Activated naive CD4-positive, alpha-beta T cell treated with anti-CD3 and anti-CD28 coated beads for 36 hours (primary cell): ENCODE results near the gene TFRC. TPM values are rescaled to one million over a fixed set of nuclear protein-coding genes. Genes with fewer than 3 reads are reported as not detected.

ENCODE experiments used
- CTCF ChIA-PET: fragments of 350-600 bp; sonication (Branson Sonifier 250); formaldehyde crosslinking; loops from one replicate; lab custom pipeline; 2021; ENCODE audit warnings: antibody characterized with exemption; lab: Charles Lee
- DNase-seq: peaks from one replicate; pipeline ENCODE4 v3.0.0-alpha.2; 2020
- H3K27ac Mint-ChIP-seq: one replicate; pipeline ENCODE4 v1.8.0; 2021; ENCODE audit warnings: mild to moderate bottlenecking, mixed read lengths
- H3K27me3 Mint-ChIP-seq: one replicate; pipeline ENCODE4 v1.8.0; 2021; ENCODE audit warnings: low read depth, mixed read lengths
- H3K36me3 Mint-ChIP-seq: one replicate; pipeline ENCODE4 v1.8.0; 2021; ENCODE audit warnings: low read depth, mixed read lengths
- H3K4me1 Mint-ChIP-seq: one replicate; pipeline ENCODE4 v1.8.0; 2021; ENCODE audit warnings: low read depth, mixed read lengths
- H3K4me3 Mint-ChIP-seq: one replicate; pipeline ENCODE4 v1.8.0; 2021; ENCODE audit warnings: mild to moderate bottlenecking, moderate library complexity, mixed read lengths
- H3K9me3 Mint-ChIP-seq: one replicate; pipeline ENCODE4 v1.8.0; 2021; ENCODE audit warnings: mixed read lengths
- intact Hi-C: fragments of 100-400 bp; cut with micrococcal nuclease; formaldehyde crosslinking; loops from one replicate; pipeline ENCODE4 v1.15.1; 2023
- total RNA-seq, 2 experiments: library from RNA; stranded (reverse); gene quantifications; one replicate each; pipeline ENCODE4 v1.2.3, GENCODE V29; 2021

TFRC gene
- 100 to 1,000 TPM; 436 to 442 TPM for total RNA-seq

DNA sequence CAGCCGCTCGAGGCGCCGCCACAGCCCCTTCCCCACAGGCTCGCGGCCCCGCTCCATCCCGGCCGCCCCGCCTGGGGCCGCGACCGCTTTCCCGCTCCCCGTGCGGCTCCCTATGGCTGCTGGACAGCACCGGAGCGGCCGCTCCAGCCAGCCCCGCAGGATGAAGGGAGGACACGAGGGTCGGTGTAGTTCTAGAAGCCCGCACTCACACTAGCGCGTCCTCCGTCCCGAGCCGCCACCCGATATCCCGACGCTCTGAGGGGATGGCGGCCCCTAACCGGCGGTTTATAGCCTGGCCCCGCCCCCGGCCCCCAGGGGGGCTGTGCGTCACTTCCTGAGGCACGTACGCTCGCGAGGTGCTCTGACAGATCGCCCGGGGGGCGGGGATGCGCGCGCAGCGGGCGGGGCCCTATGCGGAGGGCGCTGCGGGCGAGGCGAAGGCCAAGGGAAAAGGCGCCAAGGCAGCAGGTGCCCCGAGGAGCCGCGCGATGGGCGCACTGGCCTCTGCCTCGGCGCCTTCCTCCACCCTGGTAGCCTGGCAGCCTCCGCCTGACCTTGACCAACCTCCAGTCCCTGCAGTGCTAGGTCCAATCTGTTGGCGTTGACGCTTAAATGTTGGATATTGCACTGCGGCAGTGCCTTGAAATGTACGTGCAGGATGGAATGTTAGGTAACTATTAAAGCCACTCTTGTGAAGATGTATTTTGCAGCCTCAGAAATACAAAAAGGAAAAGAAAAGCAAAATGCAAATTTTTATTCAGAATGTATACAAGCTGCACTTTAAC is at the start of gene TFRC:
TSS of gene TFRC (minus strand) at position 257 of the 785 bp plus-strand sequence. CDS start 4,991 bp downstream, outside the sequence.
- Mint-ChIP-seq H3K9me3 (no peaks in the 10 kb centered on the region), H3K27ac (peak within 1 kb of the TSS; percentile 93), H3K27me3 (no peaks in the 10 kb centered on the region), H3K4me1 (peaks cover 36% of the 10 kb centered on the region), H3K4me3 (peak within 1 kb of the TSS; percentile 97), H3K36me3 (peaks cover 32% of the 10 kb centered on the region)
- DNase-seq = peak; percentile 96
- intact Hi-C loops = loop anchor here (1.0 to 10.0 kb wide), 7 partner anchors 30 to 1407 kb away; partner anchors contain the start of genes LSG1 and RNF168
- CTCF ChIA-PET = interaction anchor here (1.4 kb wide), 1 partner anchor 8 kb away, joined by 5 read pairs; no protein-coding TSS in a partner anchor

DNA sequence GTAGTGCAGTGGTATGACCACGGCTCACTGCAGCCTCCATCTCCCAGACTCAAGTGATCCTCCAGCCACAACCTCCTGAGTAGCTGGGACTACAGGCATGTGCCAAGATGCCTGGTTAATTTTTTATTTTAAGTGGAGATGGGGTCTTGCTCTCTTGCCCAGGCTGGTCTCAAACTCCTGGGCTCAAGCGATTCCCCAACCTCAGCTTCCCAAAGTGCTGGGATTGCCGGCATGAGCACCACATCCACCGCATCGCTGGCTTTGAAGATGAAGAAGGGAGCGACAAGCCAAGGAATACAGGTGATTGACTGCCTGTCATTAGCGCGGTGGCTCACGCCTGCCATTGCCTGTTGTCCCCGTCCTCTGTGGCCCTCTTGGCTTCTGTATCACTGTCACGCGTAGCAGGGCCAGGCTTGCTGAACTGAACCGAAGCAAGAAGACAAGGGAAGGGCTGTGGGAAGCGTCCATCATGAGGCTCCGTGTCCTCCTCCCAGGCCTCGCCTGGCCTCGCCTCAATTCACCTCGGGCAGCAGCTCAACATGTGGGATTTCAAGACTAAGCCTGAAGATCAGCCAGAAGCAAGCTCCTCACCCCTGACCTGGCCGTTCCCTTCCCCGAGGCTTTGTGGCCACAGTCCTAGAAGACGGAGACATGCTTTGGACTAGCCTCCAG is 46.4 kb upstream of the TFRC start:
- no peak overlapping the region for H3K27ac Mint-ChIP-seq
- H3K4me1 Mint-ChIP-seq = peaks cover 10% of the 10 kb centered on the region
- intact Hi-C loops = no loop called here
- no peaks in the 10 kb centered on the region for H3K36me3 Mint-ChIP-seq
- DNase-seq = no peak
- no peaks in the 10 kb centered on the region for H3K27me3 Mint-ChIP-seq
- CTCF ChIA-PET = interaction anchor here (0.6 to 1.5 kb wide), 3 partner anchors 18 to 68 kb away, joined by 3 to 5 read pairs (median 3); no protein-coding TSS in a partner anchor
- no peaks in the 10 kb centered on the region for H3K9me3 Mint-ChIP-seq
- no peak overlapping the region for H3K4me3 Mint-ChIP-seq

DNA sequence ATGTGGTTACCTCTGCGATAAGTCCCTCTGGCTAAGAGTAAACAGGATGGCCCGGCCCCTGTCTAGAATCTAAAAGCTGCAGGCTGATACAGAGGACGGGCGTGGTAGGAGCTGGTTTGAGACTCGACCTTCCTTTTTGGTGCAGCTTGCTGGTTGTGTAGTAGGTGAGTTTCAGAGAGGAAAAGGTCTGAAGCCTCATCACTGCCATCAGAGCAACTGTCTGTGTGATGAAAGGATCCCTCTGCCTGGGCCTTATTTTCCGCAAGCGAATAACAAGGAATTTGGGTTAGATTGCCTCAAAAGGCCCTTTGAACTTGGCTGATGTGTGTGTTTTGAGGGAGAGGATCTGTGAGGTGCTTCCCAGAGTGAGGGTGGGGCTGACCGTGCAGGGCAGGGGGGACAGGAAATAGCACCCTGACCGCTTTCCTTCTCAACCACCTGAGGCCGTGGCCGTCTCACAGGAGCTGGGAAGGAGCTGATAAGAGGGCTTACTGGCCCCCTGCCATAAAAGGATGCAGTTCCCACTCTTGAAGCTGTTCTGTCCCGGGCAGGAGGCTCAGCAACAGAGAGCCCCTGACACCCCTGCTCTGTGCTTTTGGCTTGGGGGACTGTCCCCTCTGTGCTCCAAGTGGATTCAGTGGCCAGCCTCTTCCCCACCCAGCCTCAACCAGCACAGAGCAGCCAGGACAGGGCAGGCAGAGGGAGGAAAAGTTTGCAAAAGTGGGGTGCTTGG is 45.6 kb upstream of the TFRC start:
- H3K4me1 Mint-ChIP-seq = peaks cover 10% of the 10 kb centered on the region
- no peaks in the 10 kb centered on the region for H3K9me3 Mint-ChIP-seq
- intact Hi-C loops = no loop called here
- H3K4me3 Mint-ChIP-seq = no peak overlapping the region
- no peaks in the 10 kb centered on the region for H3K27me3 Mint-ChIP-seq
- no peak overlapping the region for H3K27ac Mint-ChIP-seq
- peak; percentile 51 for DNase-seq
- CTCF ChIA-PET = interaction anchor here (0.6 to 1.5 kb wide), 3 partner anchors 17 to 54 kb away, joined by 3 to 5 read pairs (median 3); no protein-coding TSS in a partner anchor
- no peaks in the 10 kb centered on the region for H3K36me3 Mint-ChIP-seq

DNA sequence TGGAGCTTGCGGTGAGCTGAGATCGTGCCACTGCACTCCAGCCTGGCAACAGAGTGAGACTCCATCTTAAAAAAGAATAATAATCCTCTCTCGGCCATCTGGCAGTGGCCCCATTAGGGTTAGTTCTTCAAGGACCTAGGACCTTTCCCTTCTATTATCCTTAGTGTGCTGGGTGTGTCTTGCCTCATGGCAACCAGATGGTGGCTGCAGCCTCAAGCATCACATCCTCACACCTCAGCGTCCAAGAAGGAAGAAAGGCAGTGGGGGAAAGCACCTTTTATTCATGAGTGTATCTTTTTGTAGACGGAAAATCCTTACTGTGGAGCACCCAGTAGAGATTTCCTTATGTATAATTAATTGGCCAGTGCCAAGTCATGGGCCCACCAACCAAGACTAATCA is 42.7 kb upstream of the TFRC start:
- no peaks in the 10 kb centered on the region for H3K36me3 Mint-ChIP-seq
- H3K9me3 Mint-ChIP-seq = no peaks in the 10 kb centered on the region
- H3K27ac Mint-ChIP-seq = no peak overlapping the region
- H3K4me1 Mint-ChIP-seq = peaks cover 24% of the 10 kb centered on the region
- H3K27me3 Mint-ChIP-seq = no peaks in the 10 kb centered on the region
- intact Hi-C loops = no loop called here
- CTCF ChIA-PET = no interaction called here
- H3K4me3 Mint-ChIP-seq = no peak overlapping the region
- no peak for DNase-seq

DNA sequence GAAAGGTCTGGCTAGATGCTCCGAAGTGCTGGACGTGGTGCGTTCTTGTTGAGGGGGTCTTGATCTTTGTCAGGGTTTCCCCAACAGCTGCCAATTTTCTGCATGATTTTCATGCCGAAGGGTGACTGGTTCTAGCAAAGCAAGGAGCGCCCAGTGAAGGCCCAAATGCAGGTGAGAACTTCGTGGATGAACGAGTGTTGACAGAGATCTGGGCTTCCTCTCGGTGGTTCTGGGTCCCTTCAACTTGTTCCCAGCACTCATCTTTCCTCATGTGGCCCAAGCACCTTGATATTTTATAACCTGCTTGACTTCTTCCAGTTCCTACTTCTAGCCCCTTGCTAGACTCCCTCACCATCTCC is 40.8 kb upstream of the TFRC start:
- Mint-ChIP-seq H3K4me3 (no peak overlapping the region), H3K27me3 (no peaks in the 10 kb centered on the region), H3K4me1 (peaks cover 22% of the 10 kb centered on the region), H3K36me3 (no peaks in the 10 kb centered on the region), H3K9me3 (no peaks in the 10 kb centered on the region), H3K27ac (no peak overlapping the region)
- intact Hi-C loops = no loop called here
- no peak for DNase-seq
- CTCF ChIA-PET = interaction anchor here (1.6 kb wide), 1 partner anchor 49 kb away, joined by 5 read pairs; no protein-coding TSS in a partner anchor

DNA sequence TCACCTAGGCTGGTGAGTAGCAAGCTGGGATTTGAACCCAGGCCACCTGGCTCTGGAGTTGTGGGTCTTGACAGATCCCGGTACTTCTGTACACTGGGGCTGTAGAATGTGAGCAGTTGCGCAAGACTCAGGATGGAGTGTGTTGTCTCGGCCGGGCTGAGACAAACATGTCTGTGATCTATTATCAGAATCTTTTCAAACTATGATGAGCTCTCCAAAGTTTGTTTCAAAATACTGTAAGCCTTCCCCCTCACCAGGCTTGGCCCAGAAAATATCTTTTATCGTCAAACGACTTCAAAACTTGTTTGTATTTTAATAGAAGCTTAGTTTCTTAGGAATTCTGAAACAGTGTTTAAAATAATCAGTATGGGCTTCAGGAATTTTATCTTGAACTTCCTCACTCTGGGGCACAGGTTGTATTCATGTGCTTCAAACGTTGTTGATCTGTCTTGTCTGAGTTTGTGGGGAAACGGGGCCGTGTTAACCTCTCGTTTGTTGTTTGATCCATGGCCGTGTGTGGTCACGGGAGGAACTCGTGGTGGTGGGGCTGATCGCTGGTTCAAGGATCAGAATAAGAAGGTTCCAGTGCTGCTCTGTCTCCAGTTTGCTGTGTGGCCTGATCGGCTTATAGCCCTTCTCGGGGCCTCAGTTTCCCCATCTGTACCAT is 40.3 kb upstream of the TFRC start:
- CTCF ChIA-PET = interaction anchor here (1.0 to 1.6 kb wide), 2 partner anchors 10 to 48 kb away, joined by 4 to 5 read pairs; no protein-coding TSS in a partner anchor
- H3K27ac Mint-ChIP-seq = no peak overlapping the region

DNA sequence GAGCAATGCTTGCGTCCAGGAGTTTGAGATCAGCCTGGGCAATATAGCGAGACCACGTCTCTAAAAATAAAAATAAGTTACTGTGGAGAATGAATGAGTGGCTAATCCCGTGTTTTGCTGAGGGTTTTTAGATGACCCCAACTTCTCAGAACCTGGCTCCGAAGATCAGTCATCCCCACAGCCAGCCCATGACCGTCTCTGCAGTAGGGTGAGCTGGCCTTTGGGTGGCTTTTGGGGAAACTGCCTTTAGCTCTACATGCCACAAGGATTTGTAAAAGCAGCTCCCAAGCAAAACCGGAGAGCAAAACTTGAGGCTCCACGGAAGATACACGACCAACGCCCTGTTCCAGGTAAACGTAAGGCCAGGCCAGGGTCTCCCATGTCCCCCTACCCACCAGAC is 39.2 kb upstream of the TFRC start:
- Mint-ChIP-seq H3K4me1 (peaks cover 13% of the 10 kb centered on the region), H3K9me3 (no peaks in the 10 kb centered on the region), H3K36me3 (no peaks in the 10 kb centered on the region), H3K27me3 (no peaks in the 10 kb centered on the region), H3K27ac (no peak overlapping the region), H3K4me3 (no peak overlapping the region)
- CTCF ChIA-PET = interaction anchor here (0.7 to 1.6 kb wide), 4 partner anchors 9 to 519 kb away, joined by 3 to 5 read pairs (median 4); no protein-coding TSS in a partner anchor
- no peak for DNase-seq
- intact Hi-C loops = no loop called here

More for the DNA sequence above, 40.3 kb upstream of the TFRC start:
- Mint-ChIP-seq H3K36me3 (no peaks in the 10 kb centered on the region), H3K4me1 (peaks cover 17% of the 10 kb centered on the region), H3K27me3 (no peaks in the 10 kb centered on the region), H3K9me3 (no peaks in the 10 kb centered on the region), H3K4me3 (no peak overlapping the region)
- intact Hi-C loops = no loop called here
- DNase-seq = no peak

DNA sequence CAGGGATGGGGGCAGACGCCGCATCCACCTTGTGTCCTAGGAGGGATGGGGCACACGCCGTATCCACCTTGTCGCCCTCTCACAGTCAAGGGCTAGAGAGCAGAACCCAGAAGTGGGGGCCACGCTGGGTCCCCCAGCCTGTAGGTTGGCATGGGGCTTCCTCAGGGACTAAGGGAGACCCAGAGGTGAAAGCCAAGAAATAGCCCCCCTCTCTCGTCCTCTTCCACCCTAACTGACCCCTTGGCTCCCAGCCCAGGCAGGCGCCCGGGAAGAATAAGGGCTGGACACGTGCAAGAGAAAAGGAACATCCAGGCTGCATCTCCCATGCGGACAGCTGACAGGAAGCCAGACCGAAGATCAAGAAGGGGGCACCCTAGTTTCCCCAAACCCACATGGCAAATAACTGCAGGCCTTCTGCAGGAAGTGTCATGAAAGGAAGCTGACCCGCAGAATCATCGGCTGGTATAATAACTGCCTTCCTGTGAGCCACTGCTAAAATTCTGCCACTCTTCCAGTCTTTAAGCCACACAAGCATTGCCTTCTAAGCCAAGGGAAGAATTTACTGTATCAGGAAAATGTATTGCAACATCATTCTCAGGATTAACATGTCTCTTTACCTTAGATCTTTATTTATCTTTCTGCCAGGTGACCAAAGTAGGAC is 38.5 kb upstream of the TFRC start:
- H3K27me3 Mint-ChIP-seq = no peaks in the 10 kb centered on the region
- intact Hi-C loops = no loop called here
- CTCF ChIA-PET = interaction anchor here (0.7 kb wide), 2 partner anchors 425 to 520 kb away, joined by 3 to 4 read pairs; no protein-coding TSS in a partner anchor
- H3K4me3 Mint-ChIP-seq = no peak overlapping the region
- no peaks in the 10 kb centered on the region for H3K9me3 Mint-ChIP-seq
- no peak overlapping the region for H3K27ac Mint-ChIP-seq
- peaks cover 13% of the 10 kb centered on the region for H3K4me1 Mint-ChIP-seq
- DNase-seq = peak; percentile 37
- no peaks in the 10 kb centered on the region for H3K36me3 Mint-ChIP-seq

DNA sequence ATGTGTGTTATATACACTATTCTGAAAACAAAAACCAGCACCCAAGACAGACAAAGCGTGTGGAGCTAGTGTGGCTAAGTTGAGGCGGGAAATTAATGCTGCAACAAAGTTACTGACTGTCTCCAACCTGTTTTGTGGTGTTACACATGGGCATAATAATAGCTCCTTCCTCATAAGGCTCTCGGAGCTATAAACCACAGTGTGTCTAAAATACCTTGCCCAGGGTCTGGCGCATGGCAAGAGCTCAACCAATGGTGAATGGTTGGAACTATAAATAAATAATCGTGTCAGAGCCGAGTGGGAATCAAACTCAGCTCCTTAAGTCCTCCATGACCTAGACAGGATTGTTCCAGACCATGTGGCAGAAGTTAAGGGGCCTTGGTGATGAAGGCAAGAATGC is 35.9 kb upstream of the TFRC start:
- H3K4me3 Mint-ChIP-seq = no peak overlapping the region
- no peaks in the 10 kb centered on the region for H3K36me3 Mint-ChIP-seq
- H3K27me3 Mint-ChIP-seq = no peaks in the 10 kb centered on the region
- DNase-seq = no peak
- intact Hi-C loops = no loop called here
- CTCF ChIA-PET = interaction anchor here (0.6 to 1.4 kb wide), 2 partner anchors 79 to 332 kb away, joined by 4 read pairs; no protein-coding TSS in a partner anchor
- no peaks in the 10 kb centered on the region for H3K9me3 Mint-ChIP-seq
- H3K27ac Mint-ChIP-seq = no peak overlapping the region
- H3K4me1 Mint-ChIP-seq = peaks cover 19% of the 10 kb centered on the region

DNA sequence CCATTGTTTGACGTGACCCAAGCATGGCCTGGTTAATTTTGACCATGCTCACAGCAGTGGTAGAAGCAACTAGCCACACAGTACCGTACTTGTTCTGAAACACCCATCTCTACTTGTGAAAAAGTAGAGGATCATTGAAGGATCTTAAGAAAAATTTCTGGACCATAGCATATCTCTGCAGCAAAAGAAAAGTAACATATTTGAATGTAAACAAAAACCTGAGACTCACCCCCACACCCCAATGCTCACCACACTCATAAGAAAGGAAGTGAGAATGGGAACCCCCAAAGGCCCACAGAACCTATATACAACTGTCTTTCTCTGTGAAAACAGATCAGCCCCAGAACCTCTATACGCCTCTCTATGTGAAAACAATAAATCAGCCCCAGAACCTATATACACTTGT is 33.8 kb upstream of the TFRC start:
- Mint-ChIP-seq H3K4me3 (no peak overlapping the region), H3K27ac (no peak overlapping the region)
- DNase-seq = no peak

DNA sequence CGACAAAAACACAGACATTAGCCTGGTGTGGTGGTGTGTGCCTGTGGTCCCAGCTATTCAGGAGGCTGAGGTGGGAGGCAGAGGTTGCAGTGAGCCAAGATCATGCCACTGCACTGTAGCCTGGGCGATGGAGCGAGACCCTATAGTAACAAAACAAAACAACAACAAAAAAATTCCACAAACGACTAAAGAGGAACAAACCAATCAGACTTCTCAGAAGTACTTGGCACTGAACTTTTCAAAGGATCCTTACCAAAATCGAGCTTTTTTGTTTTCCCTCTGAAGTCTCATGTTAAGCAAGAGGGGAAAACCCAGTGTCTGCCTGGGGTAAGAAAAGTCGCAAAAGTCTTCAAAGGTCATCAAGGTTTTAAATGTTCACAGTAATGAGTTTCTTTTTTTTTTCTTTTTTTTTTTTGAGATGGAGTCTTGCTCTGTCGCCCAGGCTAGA is 30.1 kb upstream of the TFRC start:
- Mint-ChIP-seq H3K27ac (peak overlapping the region; percentile 90), H3K4me1 (peaks cover 22% of the 10 kb centered on the region), H3K4me3 (peak overlapping the region; percentile 63), H3K27me3 (no peaks in the 10 kb centered on the region), H3K36me3 (no peaks in the 10 kb centered on the region), H3K9me3 (no peaks in the 10 kb centered on the region)
- CTCF ChIA-PET = interaction anchor here (0.6 to 1.8 kb wide), 7 partner anchors 10 to 380 kb away, joined by 3 to 9 read pairs (median 4); no protein-coding TSS in a partner anchor
- peak; percentile 60 for DNase-seq
- intact Hi-C loops = loop anchor here (1.0 kb wide), 2 partner anchors 30 to 67 kb away; partner anchors contain the start of gene TFRC

More for the DNA sequence above, 33.8 kb upstream of the TFRC start:
- H3K36me3 Mint-ChIP-seq = no peaks in the 10 kb centered on the region
- no peaks in the 10 kb centered on the region for H3K9me3 Mint-ChIP-seq
- peaks cover 26% of the 10 kb centered on the region for H3K4me1 Mint-ChIP-seq
- intact Hi-C loops = no loop called here
- CTCF ChIA-PET = interaction anchor here (0.7 kb wide), 1 partner anchor 1468 kb away, joined by 3 read pairs; no protein-coding TSS in a partner anchor
- H3K27me3 Mint-ChIP-seq = no peaks in the 10 kb centered on the region
